Activated CD4-positive, alpha-beta memory T cell treated with anti-CD3 and anti-CD28 coated beads, Interleukin-2, amount 10 ng/mL, durations not matched to agents 7 days and 5 days (primary cell): ENCODE data around the gene CD40LG. TPM values are rescaled to one million over a fixed set of nuclear protein-coding genes. Genes with fewer than 3 reads are reported as not detected.

ENCODE experiments used
- CTCF ChIA-PET: fragments of 350-600 bp; sonication (Branson Sonifier 250); formaldehyde crosslinking; loops from one replicate; lab custom pipeline; 2021; ENCODE audit warnings: antibody characterized with exemption, inconsistent platforms; lab: Charles Lee
- POLR2A ChIA-PET: fragments of 350-600 bp; sonication (Branson Sonifier 250); formaldehyde crosslinking; loops from one replicate; lab custom pipeline; 2021; ENCODE audit warnings: antibody characterized with exemption; lab: Charles Lee
- DNase-seq: peaks from one replicate; pipeline ENCODE4 v3.0.0-alpha.2; 2020
- H3K27ac Mint-ChIP-seq: one replicate; pipeline ENCODE4 v1.8.0; 2021; ENCODE audit warnings: mild to moderate bottlenecking, mixed read lengths
- H3K27me3 Mint-ChIP-seq: one replicate; pipeline ENCODE4 v1.8.0; 2021; ENCODE audit warnings: mixed read lengths
- H3K36me3 Mint-ChIP-seq: one replicate; pipeline ENCODE4 v1.8.0; 2021; ENCODE audit warnings: low read depth, mixed read lengths
- H3K4me1 Mint-ChIP-seq: one replicate; pipeline ENCODE4 v1.8.0; 2021; ENCODE audit warnings: mixed read lengths
- H3K4me3 Mint-ChIP-seq: one replicate; pipeline ENCODE4 v1.8.0; 2021; ENCODE audit warnings: mild to moderate bottlenecking, mixed read lengths
- H3K9me3 Mint-ChIP-seq: one replicate; pipeline ENCODE4 v1.8.0; 2021; ENCODE audit warnings: mixed read lengths
- total RNA-seq, 2 experiments: library from RNA; stranded (reverse); gene quantifications; one replicate each; pipeline ENCODE4 v1.2.3, GENCODE V29; 2021

CD40LG gene
- total RNA-seq, 2 experiments from 2014 or later, result 139 TPM

DNA sequence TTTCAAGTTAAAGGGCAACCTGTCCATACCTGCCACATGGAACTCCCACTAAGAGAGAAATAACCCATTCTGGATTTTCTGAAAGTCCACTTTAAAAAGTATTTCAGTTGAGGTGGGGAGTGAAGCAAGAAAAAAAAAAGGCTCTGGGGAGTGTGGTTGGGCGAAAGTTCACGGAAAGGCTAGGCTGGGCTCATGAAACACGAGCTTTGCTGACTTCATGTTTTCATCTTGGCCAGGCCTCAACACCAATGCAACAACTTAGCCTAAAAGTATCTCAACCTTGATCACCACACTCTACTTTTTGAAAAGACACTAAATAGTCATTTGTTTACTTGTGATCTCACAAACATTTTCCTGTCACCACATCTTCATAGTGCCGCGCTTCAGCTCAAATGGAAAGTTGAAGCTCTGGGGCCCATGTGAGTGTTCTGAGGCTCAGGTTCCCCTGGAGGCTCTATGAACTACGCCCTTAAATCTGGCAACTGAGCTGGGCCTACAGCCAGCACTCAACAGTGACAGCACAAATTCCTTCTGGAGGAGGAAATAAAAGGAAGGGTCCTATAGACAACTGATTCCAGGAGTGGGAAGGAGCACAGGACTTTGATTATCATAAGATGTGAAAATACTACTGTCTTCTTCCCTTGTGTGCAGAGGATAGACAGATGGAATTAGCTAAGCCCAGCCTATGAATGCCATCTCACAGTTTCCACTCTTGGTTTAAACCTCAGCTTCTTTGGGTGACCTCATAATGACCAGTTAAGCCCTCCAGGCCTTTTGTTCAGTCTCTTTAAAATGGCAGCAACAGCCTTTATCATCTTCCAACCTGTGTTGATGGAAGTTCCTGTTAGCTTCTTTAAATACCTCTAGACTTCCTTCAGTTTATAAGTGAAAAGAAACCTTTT, 5.1 kb downstream of the CD40LG start:
- Mint-ChIP-seq H3K9me3 (no peaks in the 10 kb centered on the region), H3K27ac (peak overlapping the region; percentile 91), H3K27me3 (no peaks in the 10 kb centered on the region), H3K4me3 (peak overlapping the region; percentile 96), H3K36me3 (peaks cover 100% of the 10 kb centered on the region), H3K4me1 (peaks cover 55% of the 10 kb centered on the region)
- peak; percentile 51 for DNase-seq
- ChIA-PET CTCF (interaction anchor here (0.6 to 1.9 kb wide), 3 partner anchors 31 to 44 kb away, joined by 3 to 11 read pairs (median 4); no protein-coding TSS in a partner anchor), POLR2A (interaction anchor here (0.7 to 7.1 kb wide), 24 partner anchors 9 to 227 kb away, joined by 3 to 90 read pairs (median 10); partner anchors contain the start of gene HTATSF1)

DNA sequence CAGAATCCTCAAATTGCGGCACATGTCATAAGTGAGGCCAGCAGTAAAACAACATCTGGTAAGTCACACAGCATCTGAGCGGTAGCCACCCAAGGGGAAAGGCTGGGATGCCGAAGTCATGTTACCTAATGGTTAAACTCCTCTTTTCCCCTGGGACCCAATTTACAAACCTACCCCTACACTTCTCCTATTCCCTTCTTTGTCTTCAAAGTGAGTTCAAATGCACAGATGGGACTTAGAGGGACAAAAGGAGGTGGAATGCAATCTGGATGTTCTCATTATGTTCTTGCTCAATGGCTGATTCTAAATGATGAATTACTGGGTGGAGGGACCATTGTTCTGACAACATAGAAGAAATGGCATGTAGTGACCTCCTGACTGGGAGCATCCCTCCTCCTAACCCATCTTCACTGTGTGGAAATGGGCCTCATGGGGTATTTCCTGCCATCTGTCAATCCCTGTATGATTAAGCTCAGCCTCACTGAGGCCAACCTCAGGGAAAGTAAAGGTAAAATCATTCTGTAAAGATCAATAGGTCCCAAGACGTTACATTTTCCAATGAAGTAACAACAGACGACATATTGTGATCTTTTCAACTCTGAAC, 8.5 kb downstream of the CD40LG start:
- Mint-ChIP-seq H3K9me3 (no peaks in the 10 kb centered on the region), H3K27ac (peak overlapping the region; percentile 91), H3K27me3 (no peaks in the 10 kb centered on the region), H3K4me3 (peak overlapping the region; percentile 96), H3K4me1 (peaks cover 88% of the 10 kb centered on the region), H3K36me3 (peaks cover 100% of the 10 kb centered on the region)
- CTCF ChIA-PET, result interaction anchor here (2.6 kb wide), 1 partner anchor 48 kb away, joined by 10 read pairs; no protein-coding TSS in a partner anchor
- no peak for DNase-seq
- POLR2A ChIA-PET, result interaction anchor here (0.9 to 3.5 kb wide), 5 partner anchors 9 to 36 kb away, joined by 3 to 17 read pairs (median 4); no protein-coding TSS in a partner anchor

DNA sequence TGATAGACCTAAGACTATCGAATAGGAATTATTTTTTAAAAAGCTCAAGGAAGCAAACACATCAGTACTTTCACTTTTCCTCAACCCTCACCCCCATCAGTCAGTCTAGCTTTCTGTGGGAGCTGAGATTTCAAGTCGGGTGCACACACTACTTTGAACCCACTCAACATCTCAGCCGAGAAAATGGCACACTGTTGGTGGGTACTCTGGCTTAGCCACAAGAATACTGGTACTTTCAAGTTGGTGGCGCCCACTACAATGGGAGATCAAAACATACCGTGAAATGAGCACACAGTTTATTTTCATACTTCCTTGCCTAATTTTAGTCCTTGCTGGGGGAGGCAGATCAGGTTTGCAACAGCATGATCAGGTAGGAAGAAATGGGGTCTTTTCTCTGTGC, 10.2 kb downstream of the CD40LG start:
- POLR2A ChIA-PET, result interaction anchor here (0.7 to 6.8 kb wide), 13 partner anchors 8 to 222 kb away, joined by 3 to 48 read pairs (median 16); partner anchors contain the start of gene RBMX
- H3K27ac Mint-ChIP-seq, result peak overlapping the region; percentile 91
- no peaks in the 10 kb centered on the region for H3K27me3 Mint-ChIP-seq
- DNase-seq, result no peak
- H3K4me3 Mint-ChIP-seq, result peak overlapping the region; percentile 96
- peaks cover 96% of the 10 kb centered on the region for H3K4me1 Mint-ChIP-seq
- peaks cover 90% of the 10 kb centered on the region for H3K36me3 Mint-ChIP-seq
- CTCF ChIA-PET, result interaction anchor here (0.8 to 2.6 kb wide), 6 partner anchors 16 to 50 kb away, joined by 3 to 10 read pairs (median 4); no protein-coding TSS in a partner anchor
- no peaks in the 10 kb centered on the region for H3K9me3 Mint-ChIP-seq

DNA sequence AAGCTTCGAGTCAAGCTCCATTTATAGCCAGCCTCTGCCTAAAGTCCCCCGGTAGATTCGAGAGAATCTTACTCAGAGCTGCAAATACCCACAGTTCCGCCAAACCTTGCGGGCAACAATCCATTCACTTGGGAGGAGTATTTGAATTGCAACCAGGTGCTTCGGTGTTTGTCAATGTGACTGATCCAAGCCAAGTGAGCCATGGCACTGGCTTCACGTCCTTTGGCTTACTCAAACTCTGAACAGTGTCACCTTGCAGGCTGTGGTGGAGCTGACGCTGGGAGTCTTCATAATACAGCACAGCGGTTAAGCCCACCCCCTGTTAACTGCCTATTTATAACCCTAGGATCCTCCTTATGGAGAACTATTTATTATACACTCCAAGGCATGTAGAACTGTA, 11.2 kb downstream of the CD40LG start:
- peaks cover 92% of the 10 kb centered on the region for H3K4me1 Mint-ChIP-seq
- H3K9me3 Mint-ChIP-seq, result no peaks in the 10 kb centered on the region
- ChIA-PET CTCF (interaction anchor here (0.7 to 2.0 kb wide), 5 partner anchors 9 to 266 kb away, joined by 3 to 8 read pairs (median 3); no protein-coding TSS in a partner anchor), POLR2A (interaction anchor here (0.7 to 6.8 kb wide), 14 partner anchors 9 to 120 kb away, joined by 3 to 48 read pairs (median 14); no protein-coding TSS in a partner anchor)
- DNase-seq, result peak; percentile 52
- H3K4me3 Mint-ChIP-seq, result peak overlapping the region; percentile 96
- H3K27ac Mint-ChIP-seq, result peak overlapping the region; percentile 91
- no peaks in the 10 kb centered on the region for H3K27me3 Mint-ChIP-seq
- peaks cover 86% of the 10 kb centered on the region for H3K36me3 Mint-ChIP-seq

DNA sequence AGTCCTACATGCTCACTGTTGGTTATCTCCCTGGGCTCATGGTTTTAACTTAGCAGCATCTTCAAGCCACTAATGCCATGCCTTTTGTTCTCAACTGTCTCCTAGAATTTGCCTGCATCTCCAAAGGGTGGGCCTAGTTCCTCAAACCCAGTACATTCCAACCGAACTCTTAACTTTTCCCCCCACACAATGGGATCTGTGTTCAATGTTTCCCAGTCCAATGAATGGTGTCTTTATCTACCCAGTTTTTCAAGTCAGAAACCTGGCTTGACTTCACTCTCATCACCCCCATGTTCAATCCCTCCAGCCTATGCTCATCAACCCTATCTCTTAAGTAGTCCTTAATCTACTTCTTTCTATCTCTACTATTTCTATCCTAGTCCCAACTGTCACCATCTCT, 12.9 kb downstream of the CD40LG start:
- ChIA-PET CTCF (interaction anchor here (1.5 to 1.6 kb wide), 2 partner anchors 53 to 83 kb away, joined by 4 read pairs; no protein-coding TSS in a partner anchor), POLR2A (interaction anchor here (1.0 to 6.8 kb wide), 8 partner anchors 8 to 51 kb away, joined by 4 to 48 read pairs (median 22); no protein-coding TSS in a partner anchor)
- peaks cover 3% of the 10 kb centered on the region for H3K9me3 Mint-ChIP-seq
- H3K36me3 Mint-ChIP-seq, result peaks cover 86% of the 10 kb centered on the region
- DNase-seq, result no peak
- H3K27me3 Mint-ChIP-seq, result no peaks in the 10 kb centered on the region
- peak overlapping the region; percentile 83 for H3K27ac Mint-ChIP-seq
- H3K4me1 Mint-ChIP-seq, result peaks cover 93% of the 10 kb centered on the region
- peak overlapping the region; percentile 53 for H3K4me3 Mint-ChIP-seq

DNA sequence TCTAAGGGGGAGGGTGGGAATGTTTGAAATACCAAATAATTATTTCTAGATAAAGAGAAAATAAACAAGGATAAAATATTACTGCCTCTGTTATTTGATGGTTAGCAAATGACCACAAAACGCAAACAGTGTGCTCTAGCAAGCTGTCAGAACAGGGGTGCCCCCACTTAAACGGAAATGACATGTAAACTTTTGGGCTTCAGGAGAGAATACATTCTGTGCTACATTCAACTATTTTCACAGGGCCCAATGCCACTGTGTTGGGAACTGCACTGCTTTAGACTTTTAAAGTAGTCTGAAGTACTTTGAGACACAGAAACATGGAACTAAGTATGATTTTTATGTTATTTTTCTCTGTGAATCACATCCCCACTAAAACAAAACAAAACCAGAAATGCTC, 14.1 kb downstream of the CD40LG start:
- Mint-ChIP-seq H3K27ac (peak overlapping the region; percentile 89), H3K36me3 (peaks cover 84% of the 10 kb centered on the region), H3K27me3 (no peaks in the 10 kb centered on the region), H3K4me1 (peaks cover 93% of the 10 kb centered on the region), H3K4me3 (peak overlapping the region; percentile 24), H3K9me3 (peaks cover 3% of the 10 kb centered on the region)
- ChIA-PET CTCF (interaction anchor here (0.6 kb wide), 1 partner anchor 262 kb away, joined by 3 read pairs; no protein-coding TSS in a partner anchor), POLR2A (interaction anchor here (0.6 to 6.8 kb wide), 7 partner anchors 9 to 35 kb away, joined by 3 to 48 read pairs (median 3); no protein-coding TSS in a partner anchor)
- DNase-seq, result no peak

DNA sequence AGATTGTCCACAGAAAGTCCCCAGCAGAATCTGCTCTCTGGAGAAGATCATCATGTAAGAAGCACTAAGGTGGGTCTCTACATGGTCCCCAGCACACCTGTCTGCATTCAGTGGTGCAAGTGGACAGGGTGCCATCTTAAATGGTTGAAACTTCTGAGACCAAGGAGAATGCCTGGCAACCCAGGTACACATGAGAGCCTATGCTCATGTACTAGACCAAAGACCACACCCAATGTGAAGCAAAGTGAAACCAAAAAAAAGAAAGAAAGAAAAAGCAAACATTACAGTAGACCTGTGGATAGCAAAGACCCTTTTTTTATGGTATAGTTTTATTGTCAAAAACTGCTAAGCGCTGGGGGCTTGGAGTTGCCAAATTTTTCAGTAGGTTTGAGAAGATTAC, 15.0 kb downstream of the CD40LG start:
- POLR2A ChIA-PET, result interaction anchor here (1.3 to 6.8 kb wide), 4 partner anchors 10 to 14 kb away, joined by 3 to 46 read pairs (median 7); no protein-coding TSS in a partner anchor
- Mint-ChIP-seq H3K9me3 (peaks cover 3% of the 10 kb centered on the region), H3K36me3 (peaks cover 84% of the 10 kb centered on the region), H3K27ac (peak overlapping the region; percentile 89), H3K27me3 (no peaks in the 10 kb centered on the region), H3K4me1 (peaks cover 93% of the 10 kb centered on the region), H3K4me3 (no peak overlapping the region)
- DNase-seq, result no peak
- CTCF ChIA-PET, result no interaction called here

DNA sequence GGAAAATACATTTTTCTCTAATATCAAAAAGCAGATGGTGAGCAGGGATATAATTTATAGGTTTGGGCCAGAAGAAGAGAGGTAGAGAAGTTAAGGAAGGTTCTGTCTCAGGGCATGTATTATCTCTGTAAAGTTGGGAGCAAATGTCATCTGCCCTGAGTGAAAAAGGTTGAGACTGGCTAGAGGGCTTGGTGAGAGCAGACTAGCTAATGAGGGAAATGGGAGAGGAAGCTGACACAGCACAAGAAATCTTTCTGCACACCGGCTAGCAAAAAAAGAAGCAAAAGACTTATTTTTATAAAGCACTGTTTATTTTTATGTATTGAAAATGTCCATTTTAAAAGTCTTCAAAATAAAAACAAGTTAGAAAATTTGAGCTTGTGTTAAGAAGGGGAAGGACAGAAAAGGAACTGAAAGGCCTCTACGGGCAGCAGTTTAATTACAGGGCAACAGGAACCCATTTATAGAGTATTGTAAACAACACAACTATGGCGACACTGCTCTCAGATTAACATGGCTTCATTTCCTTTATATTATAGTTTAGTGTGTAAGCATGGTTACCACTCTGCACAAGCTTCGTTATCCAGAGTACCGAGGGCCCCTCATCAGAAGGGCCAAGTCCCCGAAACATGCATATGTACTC, 17.4 kb downstream of the CD40LG start:
- peak overlapping the region; percentile 44 for H3K4me3 Mint-ChIP-seq
- no peaks in the 10 kb centered on the region for H3K27me3 Mint-ChIP-seq
- POLR2A ChIA-PET, result interaction anchor here (0.8 to 3.0 kb wide), 8 partner anchors 9 to 48 kb away, joined by 3 to 22 read pairs (median 6); no protein-coding TSS in a partner anchor
- H3K4me1 Mint-ChIP-seq, result peaks cover 83% of the 10 kb centered on the region
- H3K27ac Mint-ChIP-seq, result peak overlapping the region; percentile 84
- H3K36me3 Mint-ChIP-seq, result peaks cover 84% of the 10 kb centered on the region
- H3K9me3 Mint-ChIP-seq, result peaks cover 3% of the 10 kb centered on the region
- no peak for DNase-seq
- CTCF ChIA-PET, result interaction anchor here (0.7 to 2.0 kb wide), 3 partner anchors 9 to 57 kb away, joined by 3 to 7 read pairs (median 5); no protein-coding TSS in a partner anchor

DNA sequence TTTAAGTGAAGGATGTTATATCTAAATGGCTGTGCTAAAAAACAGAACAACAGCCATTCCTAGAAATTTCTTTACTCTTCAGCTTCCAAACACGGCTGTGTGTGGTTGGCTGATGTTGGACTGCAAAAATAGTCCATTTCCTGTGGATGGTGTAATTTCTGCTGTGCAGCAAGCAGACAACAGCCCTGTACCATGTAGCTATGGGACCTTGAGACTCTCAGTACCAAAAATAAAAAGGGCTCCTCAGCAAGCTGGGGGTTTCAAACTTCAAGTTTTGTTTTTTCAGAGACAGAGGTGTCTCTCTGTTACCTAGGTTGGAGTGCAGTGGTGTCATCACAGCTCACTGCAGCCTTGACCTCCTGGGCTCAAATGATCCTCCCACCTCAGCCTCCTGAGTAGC, 18.1 kb downstream of the CD40LG start:
- no peak overlapping the region for H3K4me3 Mint-ChIP-seq
- H3K27me3 Mint-ChIP-seq, result no peaks in the 10 kb centered on the region
- ChIA-PET POLR2A (interaction anchor here (0.9 to 3.0 kb wide), 7 partner anchors 8 to 49 kb away, joined by 3 to 22 read pairs (median 6); no protein-coding TSS in a partner anchor), CTCF (interaction anchor here (1.8 to 2.0 kb wide), 2 partner anchors 15 to 58 kb away, joined by 5 to 7 read pairs; no protein-coding TSS in a partner anchor)
- DNase-seq, result no peak
- peaks cover 82% of the 10 kb centered on the region for H3K4me1 Mint-ChIP-seq
- peak overlapping the region; percentile 84 for H3K27ac Mint-ChIP-seq
- peaks cover 3% of the 10 kb centered on the region for H3K9me3 Mint-ChIP-seq
- H3K36me3 Mint-ChIP-seq, result peaks cover 84% of the 10 kb centered on the region

DNA sequence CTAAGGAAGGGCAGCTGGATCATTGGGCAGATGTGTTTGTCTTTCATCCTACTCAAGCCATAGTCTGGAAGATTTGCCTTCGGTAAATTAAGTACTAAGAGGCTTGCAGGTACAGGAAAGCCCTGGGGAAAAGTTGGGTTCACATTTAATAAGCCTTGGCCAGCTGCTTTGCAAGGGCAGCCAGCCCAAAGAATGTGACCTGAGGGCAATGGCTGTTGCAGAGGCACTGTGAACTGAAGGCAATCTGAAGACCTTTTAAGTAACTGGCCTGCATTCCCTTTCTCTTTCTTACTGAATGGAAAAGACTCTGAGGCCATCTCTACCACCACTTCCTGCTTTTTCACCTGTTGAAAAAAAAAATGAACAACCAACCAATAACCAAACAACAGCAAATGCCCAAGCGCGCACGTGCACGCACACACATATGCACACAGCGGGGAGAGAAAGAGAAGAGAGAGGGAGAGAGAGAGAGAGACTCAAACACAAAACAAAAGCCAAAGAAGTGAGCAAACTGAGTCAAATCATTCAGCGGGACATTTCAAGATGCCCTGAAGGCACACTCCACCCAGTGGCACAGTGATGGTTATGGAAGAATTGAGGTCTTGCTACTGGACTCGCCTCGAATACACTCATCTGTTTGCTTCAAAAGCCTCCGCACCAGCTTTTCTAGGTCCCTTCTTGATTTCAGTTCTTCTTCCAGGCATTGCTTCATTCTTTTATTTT, 19.6 kb downstream of the CD40LG start:
- peak overlapping the region; percentile 21 for H3K4me3 Mint-ChIP-seq
- peak overlapping the region; percentile 81 for H3K27ac Mint-ChIP-seq
- H3K9me3 Mint-ChIP-seq, result peaks cover 3% of the 10 kb centered on the region
- DNase-seq, result peak; percentile 57
- no peaks in the 10 kb centered on the region for H3K27me3 Mint-ChIP-seq
- peaks cover 87% of the 10 kb centered on the region for H3K36me3 Mint-ChIP-seq
- CTCF ChIA-PET, result interaction anchor here (1.4 kb wide), 1 partner anchor 59 kb away, joined by 3 read pairs; no protein-coding TSS in a partner anchor
- H3K4me1 Mint-ChIP-seq, result peaks cover 85% of the 10 kb centered on the region
- POLR2A ChIA-PET, result interaction anchor here (0.8 to 1.5 kb wide), 4 partner anchors 8 to 19 kb away, joined by 3 to 4 read pairs (median 3); no protein-coding TSS in a partner anchor
